ENCODE measurements around the gene RHEBL1.

- TF ChIP-seq EZH2phosphoT487 (IDR thresholded peaks at IDR 0.05; ENCODE audit: insufficient read depth, low read depth): no peak
- no peak for TF ChIP-seq EZH2 (IDR thresholded peaks at IDR 0.05; ENCODE audit: insufficient read depth, poor library complexity, severe bottlenecking)
These were observed 25.9 kb downstream of the RHEBL1 start for GRCh38 chr12:49043856-49044258.

Measured in GM23248 (cell line).